Measurements from ENCODE around the gene TPI1. TPM values are rescaled to one million over a fixed set of nuclear protein-coding genes. Genes with fewer than 3 reads are reported as not detected.

TPI1 gene
- total RNA-seq, 2 experiments from 2014 or later, result 608 to 801 TPM

- H3K4me1 ChIP-seq (ENCODE audit: insufficient read depth, low read length, poor library complexity, severe bottlenecking), result peaks cover 41% of the 10 kb centered on the region
- intact Hi-C loops (cut with micrococcal nuclease; ENCODE audit: unreplicated experiment), result no loop called here
- H3K9me2 ChIP-seq (ENCODE audit: insufficient read depth, low read length), result no peaks in the 10 kb centered on the region
- no peak for DNase-seq (ENCODE audit: low spot score)
- ChIA-PET POLR2A (interaction anchor here (1.1 kb wide), 1 partner anchor 128 kb away, joined by 3 read pairs; no protein-coding TSS in a partner anchor), CTCF (ENCODE audit: unreplicated experiment) (no interaction called here)
- H3K27ac ChIP-seq (ENCODE audit: low read depth, low read length, poor library complexity, severe bottlenecking), result no peak overlapping the region
- H3K4me2 ChIP-seq (ENCODE audit: low read length), result no peak overlapping the region
- H3K79me2 ChIP-seq (ENCODE audit: insufficient read depth, low read depth, low read length), result no peaks in the 10 kb centered on the region
- no peak overlapping the region for H3K4me3 ChIP-seq (ENCODE audit: low read depth, low read length, poor library complexity, severe bottlenecking)
- BruUV-seq (replicated peaks), result no TSS peak
- no peaks in the 10 kb centered on the region for H3K36me3 ChIP-seq (ENCODE audit: insufficient read depth, low read length)
- no peaks in the 10 kb centered on the region for H3K9me3 ChIP-seq (ENCODE audit: low read length)
- no peak for TF ChIP-seq EZH2phosphoT487 (IDR thresholded peaks at IDR 0.05; ENCODE audit: borderline replicate concordance, low read depth, low read length)
- TF ChIP-seq CTCF (conservative IDR thresholded peaks at IDR 0.05; ENCODE audit: low read length), result no peak
- H4K20me1 ChIP-seq (ENCODE audit: insufficient read depth, low read length), result no peaks in the 10 kb centered on the region
- no peak overlapping the region for H2AFZ ChIP-seq (ENCODE audit: low read length)
These were observed 30.5 kb upstream of the TPI1 start for GRCh38 chr12:6836851-6837250.

- H3K27ac ChIP-seq (ENCODE audit: low read depth, low read length, poor library complexity, severe bottlenecking), result no peak overlapping the region
- no peak for TF ChIP-seq CTCF (conservative IDR thresholded peaks at IDR 0.05; ENCODE audit: low read length)
- TF ChIP-seq EZH2phosphoT487 (IDR thresholded peaks at IDR 0.05; ENCODE audit: borderline replicate concordance, low read depth, low read length), result no peak
- H3K9me2 ChIP-seq (ENCODE audit: insufficient read depth, low read length), result no peaks in the 10 kb centered on the region
- intact Hi-C loops (cut with micrococcal nuclease; ENCODE audit: unreplicated experiment), result no loop called here
- H3K79me2 ChIP-seq (ENCODE audit: insufficient read depth, low read depth, low read length), result no peaks in the 10 kb centered on the region
- ChIA-PET POLR2A (interaction anchor here (1.1 kb wide), 1 partner anchor 129 kb away, joined by 3 read pairs; no protein-coding TSS in a partner anchor), CTCF (ENCODE audit: unreplicated experiment) (no interaction called here)
- H3K4me2 ChIP-seq (ENCODE audit: low read length), result no peak overlapping the region
- H3K4me1 ChIP-seq (ENCODE audit: insufficient read depth, low read length, poor library complexity, severe bottlenecking), result peaks cover 42% of the 10 kb centered on the region
- no peaks in the 10 kb centered on the region for H3K36me3 ChIP-seq (ENCODE audit: insufficient read depth, low read length)
- no peak overlapping the region for H3K4me3 ChIP-seq (ENCODE audit: low read depth, low read length, poor library complexity, severe bottlenecking)
- no peaks in the 10 kb centered on the region for H3K9me3 ChIP-seq (ENCODE audit: low read length)
- no peak for DNase-seq (ENCODE audit: low spot score)
- H2AFZ ChIP-seq (ENCODE audit: low read length), result no peak overlapping the region
- no TSS peak for BruUV-seq (replicated peaks)
- no peaks in the 10 kb centered on the region for H4K20me1 ChIP-seq (ENCODE audit: insufficient read depth, low read length)
These were observed 29.8 kb upstream of the TPI1 start for GRCh38 chr12:6837370-6838060.

DNA sequence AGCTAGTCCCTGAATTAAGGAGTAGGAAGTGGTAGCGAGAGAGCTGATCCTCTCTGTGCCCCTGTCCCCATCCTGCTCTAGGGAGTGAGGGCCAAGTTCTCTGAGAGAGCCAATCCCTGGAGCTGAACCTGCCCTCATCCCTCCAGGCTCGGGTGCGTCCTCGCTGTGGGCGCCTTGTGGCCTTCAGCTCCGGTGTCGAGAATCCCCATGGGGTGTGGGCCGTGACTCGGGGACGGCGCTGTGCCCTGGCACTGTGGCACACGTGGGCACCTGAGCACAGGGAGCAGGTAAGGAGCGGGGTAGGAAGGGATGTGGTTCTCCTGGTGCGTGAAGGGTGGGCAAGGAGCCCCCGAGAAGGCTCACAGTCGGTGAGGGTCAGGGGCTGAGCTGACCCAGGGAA lies 28.5 kb upstream of the TPI1 start:
- CTCF ChIA-PET (ENCODE audit: unreplicated experiment), result interaction anchor here (1.4 to 2.6 kb wide), 3 partner anchors 10 to 128 kb away, joined by 3 to 8 read pairs (median 4); partner anchors contain the start of gene MLF2

More for the DNA sequence above, 28.5 kb upstream of the TPI1 start:
- no peak for DNase-seq (ENCODE audit: low spot score)
- H4K20me1 ChIP-seq (ENCODE audit: insufficient read depth, low read length), result no peaks in the 10 kb centered on the region
- H3K27ac ChIP-seq (ENCODE audit: low read depth, low read length, poor library complexity, severe bottlenecking), result peak overlapping the region; percentile 92
- H3K79me2 ChIP-seq (ENCODE audit: insufficient read depth, low read depth, low read length), result no peaks in the 10 kb centered on the region
- POLR2A ChIA-PET, result interaction anchor here (1.2 to 4.4 kb wide), 6 partner anchors 9 to 65 kb away, joined by 3 to 101 read pairs (median 9); partner anchors contain the start of genes CDCA3, TPI1 and USP5
- H3K9me3 ChIP-seq (ENCODE audit: low read length), result no peaks in the 10 kb centered on the region
- peak overlapping the region; percentile 81 for H3K4me2 ChIP-seq (ENCODE audit: low read length)
- H2AFZ ChIP-seq (ENCODE audit: low read length), result no peak overlapping the region
- peaks cover 54% of the 10 kb centered on the region for H3K4me1 ChIP-seq (ENCODE audit: insufficient read depth, low read length, poor library complexity, severe bottlenecking)
- intact Hi-C loops (cut with micrococcal nuclease; ENCODE audit: unreplicated experiment), result no loop called here
- H3K9me2 ChIP-seq (ENCODE audit: insufficient read depth, low read length), result no peaks in the 10 kb centered on the region
- no peak for TF ChIP-seq EZH2phosphoT487 (IDR thresholded peaks at IDR 0.05; ENCODE audit: borderline replicate concordance, low read depth, low read length)
- no peak for TF ChIP-seq CTCF (conservative IDR thresholded peaks at IDR 0.05; ENCODE audit: low read length)
- no TSS peak for BruUV-seq (replicated peaks)
- H3K36me3 ChIP-seq (ENCODE audit: insufficient read depth, low read length), result no peaks in the 10 kb centered on the region
- no peak overlapping the region for H3K4me3 ChIP-seq (ENCODE audit: low read depth, low read length, poor library complexity, severe bottlenecking)
